ENCODE data around the gene MGARP.
"Not testable (repeated sequence)": the region's sequence is repeated elsewhere in the genome, so short reads cannot be mapped to it uniquely, and the experiment has no call there.

Gene MGARP

GRCh38 chr4:139279760-139280620 lies at the start of gene MGARP:
Gene MGARP (minus strand): TSS chr4:139280225. CDS start chr4:139280158, 67 bp downstream.
- peak; percentile 13 for DNase-seq

DNA sequence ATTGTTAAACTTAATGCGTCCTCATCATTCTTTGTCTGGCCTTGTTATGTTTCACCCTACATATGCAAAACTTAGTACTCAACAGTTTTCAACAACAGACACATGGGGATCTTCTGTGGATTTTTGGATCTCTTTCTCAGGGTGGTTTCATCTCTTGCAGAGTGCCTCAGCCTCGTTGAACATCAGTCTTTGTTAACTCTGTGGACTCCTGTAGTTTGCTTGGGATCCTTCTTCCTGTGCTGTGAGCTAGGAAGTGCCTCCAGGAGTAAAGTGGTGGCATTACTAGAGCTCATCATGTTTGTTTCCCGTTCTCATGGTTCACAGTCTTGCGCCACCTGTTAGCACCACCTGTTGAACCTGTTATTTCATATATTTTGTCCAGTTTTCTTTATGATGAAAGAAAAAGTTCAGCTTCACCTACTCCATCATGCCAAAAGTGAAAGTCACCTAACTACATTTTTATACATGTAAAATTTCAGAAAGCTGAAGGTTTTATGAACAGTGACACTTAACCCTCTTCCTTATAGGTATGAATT lies 49.7 kb upstream of the MGARP start:
- DNase-seq: no peak

GRCh38 chr4:139324620-139325019 lies 44.6 kb upstream of the MGARP start:
- DNase-seq: no peak

- not testable (repeated sequence) for DNase-seq
Observed at GRCh38 chr4:139322541-139322940, 42.5 kb upstream of the MGARP start.

- DNase-seq: not testable (repeated sequence)
Observed at GRCh38 chr4:139322070-139322469, 42.0 kb upstream of the MGARP start.

GRCh38 chr4:139319571-139319970 lies 39.5 kb upstream of the MGARP start:
- no peak for DNase-seq

DNA sequence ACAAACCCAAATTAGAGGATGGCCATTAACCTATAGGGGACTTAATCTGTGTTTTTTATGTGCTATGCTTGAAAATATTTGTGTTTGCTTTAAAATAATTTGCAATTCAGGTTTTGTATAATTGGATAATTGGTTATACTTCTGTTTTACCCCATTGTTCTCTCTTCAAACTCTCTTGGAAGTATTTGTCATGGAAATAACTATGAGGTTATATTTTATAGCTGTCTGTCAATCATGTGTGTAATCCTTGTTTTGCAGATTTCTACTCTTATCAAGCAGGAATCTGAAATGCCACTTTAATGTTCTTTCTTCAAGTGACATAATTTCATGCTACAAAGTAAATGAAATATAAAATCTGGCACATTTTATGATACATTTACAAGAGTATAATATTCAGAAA lies 37.6 kb upstream of the MGARP start:
- no peak for DNase-seq

- no peak for DNase-seq
Observed at GRCh38 chr4:139316733-139317132, 36.7 kb upstream of the MGARP start.

DNA sequence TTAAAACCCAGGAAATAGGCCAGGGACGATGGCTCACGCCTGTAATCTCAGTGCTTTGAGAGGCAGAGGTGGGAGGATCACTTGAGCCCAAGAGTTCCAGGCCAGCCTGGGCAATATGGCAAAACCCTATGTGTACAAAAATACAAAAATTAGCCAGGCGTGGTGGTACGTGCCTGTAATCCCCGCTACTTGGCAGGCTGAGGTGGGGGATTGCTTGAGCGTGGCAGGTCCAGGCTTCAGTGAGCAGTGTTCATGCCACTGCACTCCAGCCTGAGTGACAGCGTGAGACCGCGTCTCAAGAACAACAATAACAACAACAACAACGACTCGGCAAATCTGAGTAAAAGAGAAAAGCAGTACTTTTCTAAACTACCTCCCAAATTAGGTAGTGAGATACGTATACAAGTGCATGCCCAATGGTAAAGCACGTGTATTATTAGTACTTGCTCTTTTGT lies 35.2 kb upstream of the MGARP start:
- DNase-seq: no peak

GRCh38 chr4:139314047-139314800 lies 34.2 kb upstream of the MGARP start:
- DNase-seq: no peak

DNA sequence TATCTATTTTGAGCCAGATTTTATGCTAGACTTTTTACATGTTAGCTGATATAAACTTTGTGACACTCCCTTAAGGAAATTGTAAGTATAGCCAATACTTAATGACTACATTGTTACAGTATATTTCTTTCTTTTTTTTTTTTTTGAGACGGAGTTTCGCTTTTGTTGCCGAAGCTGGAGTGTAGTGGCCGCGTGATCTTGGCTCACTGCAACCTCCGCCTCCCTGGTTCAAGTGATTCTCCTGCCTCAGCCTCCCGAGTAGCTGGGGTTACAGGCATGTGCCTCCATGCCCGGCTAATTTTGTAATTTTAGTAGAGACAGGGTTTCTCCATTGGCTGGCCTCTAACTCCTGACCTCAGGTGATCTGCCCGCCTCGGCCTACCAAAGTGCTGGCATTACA lies 33.4 kb upstream of the MGARP start:
- not testable (repeated sequence) for DNase-seq

GRCh38 chr4:139312552-139313332 lies 32.7 kb upstream of the MGARP start:
- DNase-seq: no peak

- DNase-seq: no peak
Observed at GRCh38 chr4:139311909-139312308, 31.9 kb upstream of the MGARP start.

DNA sequence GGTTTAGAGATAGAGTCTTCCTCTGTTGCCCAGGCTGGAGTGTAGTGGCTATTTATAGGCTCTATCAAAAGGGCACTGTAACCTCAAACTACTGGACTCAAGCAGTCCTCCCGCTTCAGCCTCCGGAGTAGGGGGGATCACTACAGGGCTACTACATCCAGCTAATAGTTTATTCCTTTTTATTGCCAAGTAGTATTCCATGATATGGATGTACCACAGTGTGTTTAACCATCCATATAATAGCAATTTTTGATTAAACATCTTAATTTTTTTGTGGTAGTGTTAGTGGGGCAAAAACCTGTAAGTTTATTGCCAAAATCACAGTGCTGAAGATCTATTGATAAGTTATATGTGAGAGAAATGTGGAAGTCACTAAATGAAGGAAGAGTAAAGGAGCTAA lies 24.9 kb upstream of the MGARP start:
- no peak for DNase-seq

DNA sequence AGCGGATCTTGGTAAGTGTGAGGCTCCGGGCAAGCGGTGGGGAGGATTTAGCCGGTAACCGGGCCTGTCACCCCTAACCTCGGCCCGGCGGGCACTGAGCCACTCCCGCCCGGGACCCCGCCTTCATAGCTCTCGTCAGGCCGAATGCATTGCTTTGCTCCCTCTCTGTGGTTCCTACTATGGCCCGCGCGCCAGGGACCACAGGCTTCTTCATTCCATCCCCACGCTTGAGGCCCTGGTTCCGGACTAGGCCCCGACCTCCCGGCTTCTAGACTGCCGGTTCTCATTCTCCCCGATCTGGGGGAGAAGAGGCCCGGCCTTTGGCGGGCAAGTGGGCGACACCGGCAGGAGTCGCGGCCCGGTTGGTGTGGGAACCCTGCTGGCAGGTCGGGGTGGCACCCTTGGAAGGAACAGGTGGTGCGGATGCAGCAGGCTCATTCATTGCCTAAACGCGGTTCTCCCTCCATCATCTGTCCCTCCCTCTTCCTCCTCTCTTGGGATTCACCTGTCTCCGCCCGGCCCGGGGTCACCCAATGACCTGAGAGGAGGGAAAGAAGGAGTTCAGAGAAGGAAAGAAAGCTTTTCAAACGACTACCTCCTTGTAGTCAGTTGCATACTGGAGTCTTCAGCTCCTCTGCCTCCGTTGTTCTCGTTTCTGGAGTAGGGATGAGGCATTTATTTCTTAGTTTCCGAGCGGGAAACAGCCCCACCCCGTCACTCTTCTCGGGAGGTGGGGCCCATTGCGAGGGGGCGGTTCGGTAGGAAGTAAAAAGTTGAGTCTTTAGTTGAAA lies 22.0 kb upstream of the MGARP start, which contains the start of gene NDUFC1:
NDUFC1 (minus strand) TSS at position 657 of the 791 bp plus-strand sequence. CDS start 6,679 bp downstream, outside the sequence.
- DNase-seq: peak; percentile 24

DNA sequence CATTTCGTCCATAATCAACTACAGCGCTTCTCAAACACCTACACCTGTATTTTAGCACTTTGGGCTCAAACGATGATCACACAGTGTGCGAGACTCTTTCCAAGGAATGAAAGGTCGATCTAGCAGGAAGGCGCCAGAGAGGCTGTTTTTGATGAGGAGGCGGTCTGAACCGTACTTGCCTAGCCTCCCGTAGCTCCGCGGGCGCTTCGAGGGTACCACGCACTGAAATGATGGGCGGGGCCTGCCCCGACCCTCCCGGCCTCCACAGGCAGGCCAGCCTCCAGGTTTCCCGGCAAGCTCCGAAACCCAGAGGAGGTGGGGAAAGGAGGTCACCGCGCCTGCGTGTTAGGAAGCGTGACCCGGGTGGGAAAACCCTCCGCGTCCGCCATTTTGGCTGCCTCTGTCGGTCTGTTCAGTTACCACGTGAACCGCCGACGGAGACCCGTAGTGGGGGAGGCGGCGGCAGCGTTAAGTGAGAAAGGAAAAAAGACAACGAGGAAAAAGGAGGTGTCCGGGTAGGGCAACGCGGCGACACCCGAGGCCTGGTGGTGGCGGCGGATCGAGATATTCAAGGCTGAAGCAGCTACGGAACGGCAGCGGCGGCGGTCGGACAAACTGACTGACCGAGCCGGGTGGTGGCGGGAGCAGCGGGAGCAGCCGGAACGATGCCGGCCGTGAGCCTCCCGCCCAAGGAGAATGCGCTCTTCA lies 21.2 kb upstream of the MGARP start, which contains the start of gene NAA15:
NAA15 (plus strand) TSS at position 393 of the 708 bp plus-strand sequence; CDS start at position 666, 273 bp downstream.
- DNase-seq: peak; percentile 97

- DNase-seq: no peak
Observed at GRCh38 chr4:139300431-139301112, 20.5 kb upstream of the MGARP start.

- no peak for DNase-seq
Observed at GRCh38 chr4:139299536-139299935, 19.5 kb upstream of the MGARP start.

GRCh38 chr4:139297001-139297410 lies 17.0 kb upstream of the MGARP start:
- no peak for DNase-seq

- no peak for DNase-seq
Observed at GRCh38 chr4:139295942-139296299, 15.9 kb upstream of the MGARP start.

Data from NCI-H1092 (cell line).